HG03196 (cell line): ENCODE measurements around the gene FCN1.

Experiments used
- ATAC-seq: cut with Tn5 transposase; IDR thresholded peaks from one replicate; pipeline ENCODE4 v1.9.1; 2021; ENCODE audit not compliant: unreplicated experiment

FCN1 gene

DNA sequence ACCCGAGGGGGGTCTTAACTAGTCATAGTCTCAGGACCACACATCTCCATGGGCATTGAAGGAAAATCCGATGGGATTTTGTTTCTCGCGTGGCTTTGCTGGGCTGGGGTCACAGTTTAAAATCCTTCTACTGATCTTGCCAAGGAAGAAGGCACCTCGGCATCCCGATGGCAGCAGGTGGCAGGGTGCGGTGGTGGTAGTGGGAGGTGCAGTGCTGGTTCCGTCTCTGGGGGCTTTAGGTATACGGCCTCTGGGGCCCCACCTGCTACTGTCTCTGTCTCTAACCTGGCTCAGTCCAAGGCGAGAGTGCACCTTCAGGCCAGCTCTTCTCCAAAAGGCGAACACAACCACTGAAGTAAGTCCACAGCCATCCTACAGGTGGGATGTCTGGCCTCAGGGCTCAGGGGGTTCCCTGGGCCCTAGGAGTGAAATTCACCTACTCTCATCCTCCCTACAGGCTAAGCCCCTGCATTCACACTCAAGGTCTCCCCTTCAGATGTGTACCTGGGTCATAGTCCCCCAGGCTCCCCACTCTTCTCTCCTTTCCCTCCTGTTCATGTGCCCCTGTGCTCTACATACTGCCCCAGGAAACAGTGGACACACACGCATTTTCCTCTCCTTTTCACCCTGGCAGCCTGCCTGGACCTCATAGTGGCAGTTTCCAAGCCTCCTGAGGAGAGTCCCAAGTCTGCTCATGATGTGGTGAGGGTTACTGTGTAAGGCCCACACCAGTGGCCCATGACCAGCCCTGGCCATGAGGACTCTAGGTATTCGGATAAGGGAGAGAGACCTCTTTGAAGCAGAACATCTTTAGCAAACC lies 37.8 kb downstream of the FCN1 start:
- no peak for ATAC-seq

DNA sequence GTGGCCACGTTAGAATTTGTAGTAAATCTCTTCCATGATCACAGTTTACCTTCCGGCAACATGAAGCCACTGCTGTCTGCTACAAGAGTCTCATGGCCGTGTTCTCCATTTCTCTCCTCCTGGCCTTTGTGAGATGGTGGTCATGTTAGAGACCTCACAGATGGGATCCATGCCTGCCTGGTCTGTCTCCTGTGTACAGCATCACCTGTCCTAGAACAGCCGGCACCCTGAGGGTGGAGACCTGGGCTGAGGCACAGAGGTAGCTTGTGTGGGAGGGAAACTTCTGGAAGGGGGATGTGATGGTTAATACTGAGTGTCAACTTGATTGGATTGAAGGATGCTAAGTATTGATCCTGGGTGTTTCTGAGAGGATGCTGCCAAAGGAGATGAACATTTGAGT lies 40.2 kb downstream of the FCN1 start:
- ATAC-seq = no peak

DNA sequence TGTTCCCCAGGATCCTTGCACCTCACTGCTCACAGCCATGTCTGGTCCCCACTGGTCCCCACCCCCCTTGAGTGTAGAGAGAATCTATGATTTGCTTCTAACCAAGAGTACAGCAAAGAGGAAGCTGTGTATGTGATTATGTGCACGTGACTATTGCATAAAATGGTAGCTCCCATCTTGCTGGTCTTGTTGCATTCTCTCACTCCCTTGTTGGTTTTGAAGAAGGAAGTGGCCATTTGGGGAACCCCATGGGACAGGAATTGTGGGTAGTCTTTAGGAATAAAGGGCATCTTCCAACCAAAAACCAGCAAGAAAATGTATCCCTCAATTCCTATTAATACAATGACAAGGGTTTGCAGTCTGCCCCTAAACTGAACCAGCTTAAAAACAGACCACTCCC lies 42.3 kb downstream of the FCN1 start:
- ATAC-seq = no peak

DNA sequence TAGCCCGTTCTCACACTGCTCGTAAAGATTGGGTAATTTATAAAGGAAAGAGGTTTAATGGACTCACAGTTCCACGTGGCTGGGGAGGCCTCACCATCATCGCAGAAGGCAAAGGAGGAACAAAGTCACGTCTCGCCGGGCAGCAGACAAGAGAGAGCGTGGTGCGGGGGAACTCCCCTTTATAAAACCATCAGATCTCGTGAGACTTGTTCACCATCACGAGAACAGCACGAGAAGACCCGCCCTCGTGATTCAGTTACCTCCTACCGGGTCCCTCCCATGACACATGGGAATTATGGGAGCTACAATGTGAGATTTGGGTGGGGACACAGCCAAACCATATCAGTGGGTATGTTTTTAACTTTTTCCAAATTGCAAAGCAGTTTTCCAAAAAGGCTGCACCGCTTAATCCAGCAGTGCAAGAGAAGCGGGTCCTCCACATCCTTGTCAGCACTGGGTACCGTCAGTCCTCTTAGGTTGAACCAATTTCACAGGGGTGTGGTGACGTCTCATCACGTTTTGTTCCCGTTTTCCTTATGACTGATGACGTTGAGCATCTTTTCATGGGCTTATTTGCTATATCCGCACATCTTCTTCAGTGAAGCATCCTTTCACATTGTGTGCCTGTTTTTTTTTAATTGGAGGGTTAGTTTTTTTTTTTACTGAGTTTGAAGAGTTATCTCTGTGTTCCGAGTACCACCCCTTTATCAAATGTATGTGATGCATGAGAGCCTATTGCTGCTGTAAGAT lies 45.1 kb downstream of the FCN1 start:
- no peak for ATAC-seq

DNA sequence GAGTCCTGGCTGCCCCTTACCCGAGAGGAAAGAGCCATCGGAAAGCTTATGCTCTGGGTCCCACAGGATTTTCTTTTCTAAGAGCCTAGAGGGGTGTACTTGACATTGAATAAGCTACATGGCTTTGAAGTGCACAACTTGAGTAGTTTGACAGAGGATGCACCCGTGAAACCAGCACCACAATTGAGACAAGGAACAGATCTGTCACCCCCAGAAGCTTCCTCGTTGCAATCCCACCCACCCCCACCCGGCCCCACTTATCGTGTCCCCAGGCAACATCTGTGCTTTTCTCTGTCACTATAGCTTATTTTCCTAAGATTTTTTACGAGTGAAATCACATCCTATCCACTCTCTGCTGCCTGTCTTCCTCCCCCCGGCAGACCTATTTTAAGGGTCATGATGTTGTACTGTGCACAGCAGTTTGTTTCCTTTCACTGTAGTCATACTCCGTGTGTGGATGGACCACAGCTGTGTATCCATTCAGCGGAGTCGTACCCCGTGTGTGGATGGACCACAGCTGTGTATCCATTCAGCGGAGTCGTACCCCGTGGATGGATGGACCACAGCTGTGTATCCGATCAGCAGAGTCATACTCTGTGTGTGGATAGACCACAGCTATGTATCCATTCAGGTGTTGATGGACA lies 45.9 kb downstream of the FCN1 start:
- ATAC-seq = no peak

DNA sequence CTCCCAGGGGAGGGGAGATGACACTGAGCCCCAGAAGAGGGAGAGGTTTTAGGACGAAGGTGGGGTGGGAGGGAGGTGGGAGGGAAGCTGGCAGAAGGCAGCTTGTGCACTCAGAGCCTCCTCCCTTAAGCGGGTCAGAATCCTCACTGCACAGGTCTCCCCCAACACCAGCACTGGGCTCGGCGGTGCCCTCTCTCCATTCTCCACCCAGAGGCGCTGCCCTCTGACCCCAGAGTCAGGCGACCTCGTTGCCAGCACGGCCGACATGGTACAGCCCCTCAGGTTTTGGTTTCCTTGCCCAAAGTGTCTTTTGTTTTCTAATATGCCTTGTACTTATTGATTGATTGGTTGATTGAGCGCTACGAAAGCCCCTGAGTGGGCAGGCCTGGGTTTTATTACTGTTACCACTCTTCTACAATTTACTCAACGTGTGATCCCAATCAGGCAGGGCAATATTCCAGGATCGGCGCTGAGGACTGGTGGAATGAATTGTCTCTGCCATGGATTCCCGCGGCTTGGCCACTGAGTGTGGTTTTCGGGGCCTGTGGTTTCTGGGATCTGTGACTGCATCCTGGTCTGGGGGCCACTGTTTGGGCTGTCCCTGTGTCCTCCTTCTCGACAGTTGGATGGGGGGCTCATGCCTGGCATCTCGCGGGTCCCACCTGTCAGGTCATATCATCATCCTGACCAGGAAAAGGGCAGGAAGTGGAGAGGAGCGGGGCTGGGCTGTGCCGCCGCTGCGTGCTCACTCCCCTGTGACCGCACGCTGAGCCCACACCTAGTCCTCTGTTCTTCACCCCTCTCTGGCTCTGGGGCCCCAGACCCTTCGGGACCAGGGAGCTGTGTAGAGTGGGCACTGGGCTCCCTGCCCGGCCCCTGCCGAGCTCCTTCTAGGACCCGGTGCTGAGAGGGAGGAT lies 46.7 kb downstream of the FCN1 start:
- no peak for ATAC-seq

GRCh38 chr9:134870301-134870694 lies 47.4 kb downstream of the FCN1 start:
- no peak for ATAC-seq

DNA sequence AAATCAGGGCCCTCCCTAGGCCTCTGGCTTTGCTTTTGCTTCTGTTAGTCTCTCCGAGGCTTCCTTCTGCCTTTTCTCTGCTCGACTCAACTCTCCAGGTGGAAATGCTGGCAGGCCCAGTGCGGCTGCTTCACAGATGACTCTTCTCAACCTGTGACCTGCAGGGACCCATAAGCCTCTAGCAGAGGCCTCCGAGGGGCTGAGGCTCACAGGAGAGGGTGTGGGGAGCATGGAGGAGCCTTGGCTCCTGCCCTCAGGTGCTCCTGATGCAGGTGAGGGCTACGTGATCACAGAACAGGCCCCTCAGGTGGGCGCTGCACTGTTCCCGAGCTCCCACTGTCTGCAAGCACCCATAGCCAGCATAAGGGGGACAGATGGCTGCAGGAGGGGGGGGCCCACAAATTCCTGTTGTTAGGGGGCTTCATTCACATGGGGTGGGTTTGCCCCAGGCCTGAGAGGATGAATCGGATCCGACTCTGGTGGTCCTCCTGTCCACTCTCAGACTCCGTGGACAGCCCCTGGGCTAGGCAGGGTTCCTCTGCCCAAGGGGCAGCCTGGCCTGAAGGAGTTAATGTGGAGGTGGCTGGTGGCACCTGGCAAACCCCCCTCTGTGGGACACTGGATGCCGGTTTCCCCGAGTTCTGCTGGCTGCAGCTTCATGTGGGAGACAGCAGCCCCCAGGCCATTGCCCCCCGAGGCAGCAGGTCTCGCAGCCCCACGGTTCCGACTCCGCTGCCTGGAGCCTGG lies 48.0 kb downstream of the FCN1 start:
- no peak for ATAC-seq

- no peak for ATAC-seq
These were observed 48.8 kb downstream of the FCN1 start for GRCh38 chr9:134868751-134869553.

DNA sequence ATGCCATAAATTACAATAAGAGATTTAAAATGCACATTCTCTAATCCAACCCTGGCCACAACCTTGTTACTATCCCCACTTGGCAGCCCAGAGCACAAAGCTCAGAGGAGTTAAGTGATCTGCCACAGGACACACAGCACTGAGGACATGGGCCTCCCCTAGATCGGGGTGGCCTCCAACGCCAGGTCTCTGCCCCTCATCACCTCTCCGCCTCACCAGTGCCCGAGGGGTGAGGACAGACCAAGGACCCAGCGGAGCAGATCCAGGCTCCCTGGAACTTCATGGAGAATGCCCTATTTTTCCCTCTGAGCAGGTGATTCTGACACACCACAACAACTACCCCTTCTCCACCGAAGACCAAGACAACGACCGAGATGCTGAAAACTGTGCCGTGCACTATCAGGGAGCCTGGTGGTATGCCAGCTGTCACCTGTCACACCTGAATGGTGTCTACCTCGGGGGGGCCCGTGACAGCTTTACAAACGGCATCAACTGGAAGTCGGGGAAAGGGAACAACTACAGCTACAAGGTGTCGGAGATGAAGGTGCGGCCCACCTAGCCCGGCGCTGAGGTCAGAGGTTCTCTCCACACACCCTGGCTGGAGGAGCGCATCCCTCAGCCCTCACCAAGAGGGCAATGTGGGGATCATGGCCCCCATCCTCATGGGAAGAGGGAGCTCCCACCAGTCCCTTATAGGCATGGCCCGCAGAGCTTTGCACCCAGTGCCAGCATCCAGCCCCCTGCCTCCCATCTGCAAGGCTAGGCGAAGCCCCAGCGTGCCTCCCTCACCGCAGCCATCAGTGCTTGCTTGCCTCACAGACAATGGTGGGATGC lies 49.6 kb downstream of the FCN1 start:
- no peak for ATAC-seq

DNA sequence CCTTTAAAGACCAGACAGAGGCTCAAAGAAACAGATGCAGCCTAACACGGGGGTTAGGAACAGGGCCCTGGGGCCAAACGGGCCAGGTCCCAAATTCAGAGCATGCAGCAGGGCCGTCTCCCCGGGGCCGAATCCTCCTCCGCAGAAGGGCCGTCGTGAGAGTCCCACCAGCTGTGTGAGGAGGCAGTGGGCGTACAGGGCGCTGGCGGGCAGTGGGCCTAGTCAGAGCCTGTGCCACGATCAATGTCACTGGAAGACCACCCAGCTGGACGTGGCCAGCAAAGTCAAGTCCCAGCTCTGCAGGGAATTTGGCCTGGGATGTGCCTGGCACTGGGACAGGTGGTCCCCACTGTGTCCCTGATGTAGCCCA lies 52.9 kb downstream of the FCN1 start:
- no peak for ATAC-seq

DNA sequence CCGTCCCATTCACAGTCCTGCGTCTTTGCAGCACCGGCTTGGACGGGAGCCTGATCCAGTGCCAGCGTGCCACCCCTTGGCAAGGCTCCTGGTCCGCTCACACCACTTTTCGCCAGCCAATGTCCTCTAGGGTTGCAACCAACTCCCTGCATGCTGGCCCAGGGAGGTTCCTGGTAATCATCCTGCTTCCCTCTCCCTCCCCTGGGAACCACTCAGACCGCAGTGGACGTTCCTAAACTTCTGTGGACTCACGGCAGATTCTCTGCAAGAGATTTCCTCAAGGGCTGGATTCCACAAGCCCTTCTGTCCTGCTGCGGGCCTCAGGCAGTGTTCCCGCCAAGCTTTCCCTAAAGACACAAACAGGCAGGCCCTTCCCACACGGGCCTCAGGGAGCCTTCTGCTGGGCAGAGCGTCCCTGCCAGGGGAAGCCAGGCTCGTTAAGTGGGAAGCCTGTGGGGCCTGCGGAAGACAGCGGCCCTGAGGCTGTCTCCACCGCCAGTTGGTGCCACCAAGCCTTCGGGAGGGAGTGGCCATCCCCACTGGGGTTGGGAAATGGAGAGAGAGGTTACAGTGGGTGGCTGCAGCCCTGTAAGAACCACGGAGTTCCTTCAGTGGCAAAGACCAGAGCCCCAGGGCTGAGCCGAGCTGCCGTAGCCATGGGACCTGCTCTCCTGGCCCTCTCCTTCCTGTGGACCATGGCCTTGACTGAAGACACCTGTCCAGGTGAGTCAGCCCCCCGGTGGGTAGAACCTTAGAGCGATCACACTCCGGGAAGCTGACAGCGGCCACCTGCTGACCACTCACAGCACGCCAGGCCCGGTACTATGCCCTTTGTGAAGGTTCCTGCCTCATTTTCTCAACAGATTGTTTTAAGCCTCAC lies 53.5 kb downstream of the FCN1 start:
- ATAC-seq = no peak

GRCh38 chr9:134863306-134863902 lies 54.3 kb downstream of the FCN1 start:
- ATAC-seq = no peak

DNA sequence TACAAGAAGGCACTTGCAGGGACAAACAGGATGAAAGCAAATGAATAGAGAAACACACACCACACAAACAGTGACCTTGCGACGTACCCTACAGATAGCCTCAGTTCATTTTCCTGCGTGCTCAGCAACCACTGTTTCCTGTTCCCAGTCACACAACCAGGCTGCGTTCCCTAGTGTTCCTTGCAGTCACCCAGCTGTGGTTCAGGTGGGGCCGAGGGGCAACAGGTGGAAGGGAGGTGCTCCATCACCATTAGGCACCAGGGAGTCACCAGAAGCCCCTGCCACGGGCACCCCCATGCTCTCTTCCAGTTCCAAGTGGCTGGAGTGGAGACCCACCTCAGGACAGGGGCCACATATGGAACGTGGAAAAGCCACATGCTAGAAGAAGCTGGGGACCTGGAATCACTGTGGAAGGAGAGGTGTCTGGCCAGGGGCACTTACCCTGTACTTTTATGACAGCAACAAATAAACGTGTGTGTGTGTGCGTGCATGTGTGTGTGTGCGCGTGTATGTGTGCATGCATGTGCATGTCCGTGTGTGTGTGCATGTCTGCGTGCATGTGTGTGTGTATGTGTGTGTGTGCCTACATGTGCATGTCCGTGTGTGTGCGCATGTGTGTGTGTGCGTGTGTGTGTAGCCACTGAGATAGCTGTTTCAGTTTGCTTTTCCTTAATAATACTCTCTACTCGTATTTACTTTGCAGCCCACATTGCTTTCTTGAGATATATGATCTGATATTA lies 55.9 kb downstream of the FCN1 start:
- ATAC-seq = no peak

DNA sequence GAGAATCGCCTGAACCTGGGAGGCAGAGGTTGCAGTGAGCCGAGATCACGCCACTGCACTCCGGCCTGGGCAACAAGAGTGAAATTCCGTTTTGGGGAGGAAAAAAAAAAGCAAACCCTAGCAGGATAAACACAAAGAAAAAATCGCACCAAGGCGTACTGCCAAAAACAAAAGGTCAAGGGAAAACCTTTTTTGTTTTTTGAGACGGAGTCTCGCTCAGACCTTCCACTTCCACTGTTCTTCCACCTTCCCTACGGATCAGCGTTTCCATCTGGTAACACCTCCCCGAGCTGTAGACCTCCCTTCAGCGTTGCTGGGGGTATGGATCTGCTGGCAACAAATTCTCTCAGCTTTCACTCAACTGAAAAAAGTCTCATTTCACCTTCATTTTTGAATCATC lies 57.2 kb downstream of the FCN1 start:
- ATAC-seq = no peak

- ATAC-seq = peak; percentile 85
These were observed 59.5 kb downstream of the FCN1 start for GRCh38 chr9:134858051-134858841.
